Stimulated activated naive CD8-positive, alpha-beta T cell treated with anti-CD3 and anti-CD28 coated beads, Interleukin-15, Interleukin-2, amounts not matched to agents 100 ng/mL and 50 ng/mL, for 24 hours (primary cell): ENCODE data around the gene CPAMD8.
"Not testable (repeated sequence)": the region's sequence is repeated elsewhere in the genome, so short reads cannot be mapped to it uniquely, and the experiment has no call there.

ENCODE experiments used
- H3K27ac Mint-ChIP-seq: one replicate; pipeline ENCODE4 v1.8.0; 2021; ENCODE audit warnings: mild to moderate bottlenecking, mixed read lengths
- H3K27me3 Mint-ChIP-seq: one replicate; pipeline ENCODE4 v1.8.0; 2021; ENCODE audit warnings: mixed read lengths
- H3K36me3 Mint-ChIP-seq: one replicate; pipeline ENCODE4 v1.8.0; 2021; ENCODE audit warnings: low read depth, mixed read lengths
- H3K4me1 Mint-ChIP-seq: one replicate; pipeline ENCODE4 v1.8.0; 2021; ENCODE audit warnings: low read depth, mixed read lengths
- H3K4me3 Mint-ChIP-seq: one replicate; pipeline ENCODE4 v1.8.0; 2021; ENCODE audit warnings: mild to moderate bottlenecking, mixed read lengths
- H3K9me3 Mint-ChIP-seq: one replicate; pipeline ENCODE4 v1.8.0; 2021; ENCODE audit warnings: mixed read lengths

The CPAMD8 gene

GRCh38 chr19:17024941-17025340 is 1.7 kb downstream of the CPAMD8 start:
- peaks cover 29% of the 10 kb centered on the region for H3K27me3 Mint-ChIP-seq

GRCh38 chr19:17023805-17024204 is 2.8 kb downstream of the CPAMD8 start:
- peaks cover 7% of the 10 kb centered on the region for H3K36me3 Mint-ChIP-seq
- H3K9me3 Mint-ChIP-seq = peaks cover 10% of the 10 kb centered on the region
- peaks cover 11% of the 10 kb centered on the region for H3K4me1 Mint-ChIP-seq
- H3K4me3 Mint-ChIP-seq = no peak overlapping the region
- H3K27ac Mint-ChIP-seq = no peak overlapping the region
- peaks cover 24% of the 10 kb centered on the region for H3K27me3 Mint-ChIP-seq

More at GRCh38 chr19:17024941-17025340, 1.7 kb downstream of the CPAMD8 start:
- H3K9me3 Mint-ChIP-seq, H3K36me3 Mint-ChIP-seq, H3K27ac Mint-ChIP-seq, H3K4me3 Mint-ChIP-seq: not testable (repeated sequence)
- H3K4me1 Mint-ChIP-seq = peaks cover 11% of the 10 kb centered on the region

- Mint-ChIP-seq H3K4me3 (no peak overlapping the region), H3K27ac (no peak overlapping the region), H3K4me1 (peaks cover 7% of the 10 kb centered on the region), H3K9me3 (peaks cover 10% of the 10 kb centered on the region), H3K27me3 (peaks cover 13% of the 10 kb centered on the region), H3K36me3 (peaks cover 7% of the 10 kb centered on the region)
These were observed 3.9 kb downstream of the CPAMD8 start for GRCh38 chr19:17022738-17023137.

- peaks cover 10% of the 10 kb centered on the region for H3K9me3 Mint-ChIP-seq
- no peak overlapping the region for H3K27ac Mint-ChIP-seq
- H3K36me3 Mint-ChIP-seq = peaks cover 7% of the 10 kb centered on the region
- peaks cover 13% of the 10 kb centered on the region for H3K27me3 Mint-ChIP-seq
- no peak overlapping the region for H3K4me3 Mint-ChIP-seq
- H3K4me1 Mint-ChIP-seq = peaks cover 7% of the 10 kb centered on the region
These were observed 4.6 kb downstream of the CPAMD8 start for GRCh38 chr19:17021793-17022590.

- peaks cover 13% of the 10 kb centered on the region for H3K27me3 Mint-ChIP-seq
- H3K4me3 Mint-ChIP-seq = no peak overlapping the region
These were observed 5.3 kb downstream of the CPAMD8 start for GRCh38 chr19:17021328-17021727.

GRCh38 chr19:17020823-17021222 is 5.8 kb downstream of the CPAMD8 start:
- H3K4me3 Mint-ChIP-seq = no peak overlapping the region
- peaks cover 2% of the 10 kb centered on the region for H3K4me1 Mint-ChIP-seq
- H3K27ac Mint-ChIP-seq = no peak overlapping the region
- peaks cover 9% of the 10 kb centered on the region for H3K27me3 Mint-ChIP-seq
- H3K9me3 Mint-ChIP-seq = peaks cover 10% of the 10 kb centered on the region
- peaks cover 7% of the 10 kb centered on the region for H3K36me3 Mint-ChIP-seq

More at GRCh38 chr19:17021328-17021727, 5.3 kb downstream of the CPAMD8 start:
- no peak overlapping the region for H3K27ac Mint-ChIP-seq
- peaks cover 7% of the 10 kb centered on the region for H3K4me1 Mint-ChIP-seq
- peaks cover 10% of the 10 kb centered on the region for H3K9me3 Mint-ChIP-seq
- peaks cover 7% of the 10 kb centered on the region for H3K36me3 Mint-ChIP-seq

- Mint-ChIP-seq H3K9me3 (peaks cover 10% of the 10 kb centered on the region), H3K4me3 (no peak overlapping the region), H3K27ac (no peak overlapping the region), H3K27me3 (peaks cover 7% of the 10 kb centered on the region), H3K4me1 (no peaks in the 10 kb centered on the region), H3K36me3 (peaks cover 7% of the 10 kb centered on the region)
These were observed 6.2 kb downstream of the CPAMD8 start for GRCh38 chr19:17020385-17020784.

- not testable (repeated sequence) for H3K4me3 Mint-ChIP-seq, H3K9me3 Mint-ChIP-seq, H3K27me3 Mint-ChIP-seq, H3K27ac Mint-ChIP-seq, H3K36me3 Mint-ChIP-seq, H3K4me1 Mint-ChIP-seq
These were observed 12.3 kb downstream of the CPAMD8 start for GRCh38 chr19:17014212-17014861.

GRCh38 chr19:17011485-17011884 is 15.1 kb downstream of the CPAMD8 start:
- H3K27me3 Mint-ChIP-seq = no peaks in the 10 kb centered on the region
- H3K4me1 Mint-ChIP-seq = peaks cover 6% of the 10 kb centered on the region
- no peak overlapping the region for H3K27ac Mint-ChIP-seq
- no peak overlapping the region for H3K4me3 Mint-ChIP-seq
- no peaks in the 10 kb centered on the region for H3K36me3 Mint-ChIP-seq
- H3K9me3 Mint-ChIP-seq = no peaks in the 10 kb centered on the region

GRCh38 chr19:17006579-17006978 is 20.0 kb downstream of the CPAMD8 start:
- Mint-ChIP-seq H3K4me3 (no peak overlapping the region), H3K9me3 (no peaks in the 10 kb centered on the region), H3K27me3 (no peaks in the 10 kb centered on the region), H3K36me3 (no peaks in the 10 kb centered on the region), H3K27ac (no peak overlapping the region), H3K4me1 (peaks cover 11% of the 10 kb centered on the region)

- no peaks in the 10 kb centered on the region for H3K36me3 Mint-ChIP-seq
- no peaks in the 10 kb centered on the region for H3K9me3 Mint-ChIP-seq
- no peaks in the 10 kb centered on the region for H3K27me3 Mint-ChIP-seq
- peaks cover 19% of the 10 kb centered on the region for H3K4me1 Mint-ChIP-seq
- no peak overlapping the region for H3K4me3 Mint-ChIP-seq
- H3K27ac Mint-ChIP-seq = no peak overlapping the region
These were observed 21.6 kb downstream of the CPAMD8 start for GRCh38 chr19:17005000-17005399.

GRCh38 chr19:17004386-17004785 is 22.2 kb downstream of the CPAMD8 start:
- Mint-ChIP-seq H3K9me3 (no peaks in the 10 kb centered on the region), H3K4me3 (no peak overlapping the region), H3K27me3 (no peaks in the 10 kb centered on the region), H3K27ac (no peak overlapping the region), H3K36me3 (no peaks in the 10 kb centered on the region), H3K4me1 (peaks cover 19% of the 10 kb centered on the region)

- no peaks in the 10 kb centered on the region for H3K36me3 Mint-ChIP-seq
- peaks cover 5% of the 10 kb centered on the region for H3K9me3 Mint-ChIP-seq
- H3K27ac Mint-ChIP-seq = no peak overlapping the region
- peaks cover 19% of the 10 kb centered on the region for H3K4me1 Mint-ChIP-seq
- no peak overlapping the region for H3K4me3 Mint-ChIP-seq
- no peaks in the 10 kb centered on the region for H3K27me3 Mint-ChIP-seq
These were observed 24.2 kb downstream of the CPAMD8 start for GRCh38 chr19:17002455-17002854.

- peak overlapping the region; percentile 35 for H3K4me3 Mint-ChIP-seq
- peaks cover 5% of the 10 kb centered on the region for H3K9me3 Mint-ChIP-seq
- peaks cover 19% of the 10 kb centered on the region for H3K4me1 Mint-ChIP-seq
- no peaks in the 10 kb centered on the region for H3K36me3 Mint-ChIP-seq
- H3K27ac Mint-ChIP-seq = peak overlapping the region; percentile 22
- H3K27me3 Mint-ChIP-seq = no peaks in the 10 kb centered on the region
These were observed 24.9 kb downstream of the CPAMD8 start for GRCh38 chr19:17001603-17002183.

- Mint-ChIP-seq H3K27ac (no peak overlapping the region), H3K36me3 (peaks cover 4% of the 10 kb centered on the region), H3K27me3 (no peaks in the 10 kb centered on the region), H3K4me3 (no peak overlapping the region), H3K4me1 (peaks cover 19% of the 10 kb centered on the region), H3K9me3 (peaks cover 9% of the 10 kb centered on the region)
These were observed 27.9 kb downstream of the CPAMD8 start for GRCh38 chr19:16998635-16999194.
